HG02642 (cell line): ENCODE data around the gene HIRIP3.

Experiments
- ATAC-seq: cut with Tn5 transposase; IDR thresholded peaks from one replicate; pipeline ENCODE4 v1.9.1; 2021; ENCODE audit warnings: mild to moderate bottlenecking; ENCODE audit not compliant: unreplicated experiment, poor library complexity

Gene HIRIP3

GRCh38 chr16:30002614-30003346, 7.4 kb upstream of the HIRIP3 start:
- ATAC-seq: no peak

- ATAC-seq: no peak
These were observed 5.6 kb upstream of the HIRIP3 start for GRCh38 chr16:30000735-30001631.

GRCh38 chr16:29999605-30000004, 4.2 kb upstream of the HIRIP3 start:
- no peak for ATAC-seq

DNA sequence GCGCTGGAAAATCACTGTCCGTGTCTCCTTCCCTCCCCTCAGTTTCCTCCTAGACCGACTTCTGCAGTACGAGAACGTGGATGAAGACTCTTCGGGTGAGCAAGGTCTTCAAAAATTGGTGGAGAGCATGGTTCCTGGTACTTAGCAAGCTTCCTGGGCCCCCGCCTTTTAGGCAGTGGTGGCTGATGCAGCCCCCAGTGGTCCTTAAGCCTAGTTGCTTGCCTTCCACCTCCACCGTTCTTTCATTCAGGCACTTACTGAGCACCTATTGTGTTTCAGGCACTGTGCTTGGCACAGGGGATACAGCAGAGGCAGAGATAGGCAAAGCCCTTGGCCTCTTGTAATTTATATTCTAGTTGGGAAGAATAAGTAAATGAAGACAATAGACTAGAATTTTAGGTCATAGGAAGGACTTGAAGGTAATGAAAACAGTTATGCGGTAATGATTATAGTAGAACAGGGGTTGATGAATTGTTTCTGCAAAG, 1.4 kb upstream of the HIRIP3 start:
- ATAC-seq: no peak

DNA sequence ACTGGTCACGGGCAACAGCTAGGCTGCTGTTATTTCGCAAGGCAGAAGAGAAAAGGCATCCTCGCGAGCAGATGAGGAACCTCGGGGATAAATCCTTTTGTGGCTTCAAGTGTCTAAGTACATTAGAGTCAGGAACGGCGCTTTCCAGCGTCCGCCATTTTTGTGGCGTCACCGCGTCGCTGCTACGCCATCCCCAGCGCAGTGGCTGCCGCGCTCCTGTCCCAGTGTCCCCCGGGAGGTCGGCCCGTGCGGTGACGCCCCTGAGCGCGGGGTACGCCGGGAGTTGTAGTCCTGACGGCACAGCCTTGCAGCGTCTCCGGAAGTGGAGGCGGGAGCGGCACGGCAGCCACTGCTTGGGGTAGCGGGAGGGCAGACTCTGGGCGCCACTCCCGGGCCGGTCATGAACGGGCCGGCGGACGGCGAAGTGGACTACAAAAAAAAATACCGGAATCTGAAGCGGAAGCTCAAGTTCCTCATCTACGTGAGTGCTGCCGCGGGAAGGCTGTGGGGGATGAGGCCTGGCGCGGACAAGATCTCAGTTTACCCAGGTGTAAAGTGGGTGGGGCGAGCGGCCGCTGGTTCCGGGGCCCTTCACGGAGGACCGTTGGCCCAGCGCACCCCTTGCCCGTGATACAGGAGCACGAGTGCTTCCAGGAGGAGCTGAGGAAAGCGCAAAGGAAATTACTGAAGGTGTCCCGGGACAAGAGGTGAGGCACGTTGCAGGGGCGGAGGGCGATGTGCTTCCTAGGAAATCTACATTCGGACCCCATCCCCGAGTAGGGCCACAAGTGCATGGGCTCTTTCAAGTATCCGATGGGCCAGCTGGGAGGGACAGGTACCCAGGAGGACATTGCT, 721 bp upstream of the HIRIP3 start, which contains the start of gene INO80E:
TSS of gene INO80E (plus strand) at position 331 of the 855 bp plus-strand sequence. CDS start at position 401, 70 bp downstream.
- peak; percentile 92 for ATAC-seq

GRCh38 chr16:29994600-29995323, 655 bp downstream of the HIRIP3 start:
- ATAC-seq: peak; percentile 40

GRCh38 chr16:29993903-29994599, 1.4 kb downstream of the HIRIP3 start:
- no peak for ATAC-seq

DNA sequence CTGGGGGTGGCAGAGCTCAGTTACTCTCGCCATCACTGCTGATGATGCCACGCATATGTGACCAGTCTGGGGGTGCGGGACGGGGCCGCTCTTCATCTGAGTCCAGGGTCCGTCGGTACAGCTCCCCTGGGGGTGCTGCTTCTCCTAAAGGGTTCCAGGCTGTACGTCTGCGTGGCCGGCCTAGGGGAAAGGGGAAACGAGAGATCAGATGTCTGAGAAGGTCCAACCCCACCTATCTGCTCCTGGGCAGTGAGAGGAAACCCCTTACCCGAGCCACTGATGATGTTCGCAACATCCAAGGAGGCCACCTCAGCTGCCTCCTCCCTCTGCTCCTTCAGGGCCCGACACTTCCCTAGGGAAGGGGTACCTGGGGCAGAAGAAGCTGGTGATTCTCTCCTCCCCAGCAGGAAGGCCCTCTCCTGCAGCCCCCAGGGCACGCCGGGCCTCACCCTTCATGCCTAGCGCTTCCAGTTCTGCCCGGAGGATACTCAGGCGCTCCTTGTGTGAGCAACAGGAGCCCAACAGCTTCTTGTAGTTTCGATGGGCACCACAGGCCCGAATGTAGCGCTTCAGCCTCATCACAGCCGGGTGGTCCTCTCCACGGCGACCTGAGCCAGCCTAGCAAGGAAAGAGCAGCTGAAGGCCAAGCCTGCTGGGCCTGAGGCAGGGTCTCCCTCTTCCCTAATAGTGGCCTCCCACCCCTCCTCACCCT, 2.1 kb downstream of the HIRIP3 start:
- no peak for ATAC-seq

GRCh38 chr16:29992344-29992967, 3.0 kb downstream of the HIRIP3 start:
- no peak for ATAC-seq

- no peak for ATAC-seq
These were observed 3.9 kb downstream of the HIRIP3 start for GRCh38 chr16:29991571-29991904.

GRCh38 chr16:29990883-29991570, 4.4 kb downstream of the HIRIP3 start:
- ATAC-seq: no peak

DNA sequence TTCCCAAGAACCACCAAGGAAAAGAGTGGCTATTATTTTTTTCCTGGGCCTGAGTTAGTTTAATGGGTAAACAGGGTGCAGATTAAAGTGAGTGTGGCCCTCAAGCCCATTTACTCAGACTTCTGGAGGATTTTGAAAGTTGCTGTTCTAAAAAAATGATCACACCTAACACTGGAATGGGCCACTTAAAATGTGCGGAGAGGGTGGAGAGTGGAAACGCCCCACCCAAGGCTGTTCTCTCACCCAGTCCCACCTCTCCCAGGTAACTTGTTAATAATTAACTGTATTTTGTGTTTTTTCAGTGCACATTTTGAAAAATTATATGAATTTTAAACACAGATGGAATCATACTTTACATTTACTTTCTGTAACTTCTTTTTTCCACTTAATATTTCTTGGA, 5.4 kb downstream of the HIRIP3 start:
- no peak for ATAC-seq

- ATAC-seq: no peak
These were observed 6.1 kb downstream of the HIRIP3 start for GRCh38 chr16:29989111-29989858.

- ATAC-seq: no peak
These were observed 6.9 kb downstream of the HIRIP3 start for GRCh38 chr16:29988346-29989075.

DNA sequence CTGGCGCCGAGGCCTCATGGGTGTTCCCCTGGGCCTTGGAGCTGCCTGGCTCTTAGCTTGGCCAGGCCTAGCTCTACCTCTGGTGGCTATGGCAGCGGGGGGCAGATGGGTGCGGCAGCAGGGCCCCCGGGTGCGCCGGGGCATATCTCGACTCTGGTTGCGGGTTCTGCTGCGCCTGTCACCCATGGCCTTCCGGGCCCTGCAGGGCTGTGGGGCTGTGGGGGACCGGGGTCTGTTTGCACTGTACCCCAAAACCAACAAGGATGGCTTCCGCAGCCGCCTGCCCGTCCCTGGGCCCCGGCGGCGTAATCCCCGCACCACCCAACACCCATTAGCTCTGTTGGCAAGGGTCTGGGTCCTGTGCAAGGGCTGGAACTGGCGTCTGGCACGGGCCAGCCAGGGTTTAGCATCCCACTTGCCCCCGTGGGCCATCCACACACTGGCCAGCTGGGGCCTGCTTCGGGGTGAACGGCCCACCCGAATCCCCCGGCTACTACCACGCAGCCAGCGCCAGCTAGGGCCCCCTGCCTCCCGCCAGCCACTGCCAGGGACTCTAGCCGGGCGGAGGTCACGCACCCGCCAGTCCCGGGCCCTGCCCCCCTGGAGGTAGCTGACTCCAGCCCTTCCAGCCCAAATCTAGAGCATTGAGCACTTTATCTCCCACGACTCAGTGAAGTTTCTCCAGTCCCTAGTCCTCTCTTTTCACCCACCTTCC, 7.9 kb downstream of the HIRIP3 start:
- ATAC-seq: no peak

GRCh38 chr16:29986931-29987330, 8.5 kb downstream of the HIRIP3 start:
- no peak for ATAC-seq
